IPS-18c (cell line): ENCODE data around the gene ASCC2.

Experiments
- H3K4me3 ChIP-seq: 2 replicates; pipeline ENCODE4 v1.7.0; 2013; ENCODE audit warnings: low read depth, mild to moderate bottlenecking, low read length, moderate library complexity; ENCODE audit not compliant: insufficient read depth
- H3K9me3 ChIP-seq: one replicate; pipeline ENCODE4 v1.6.1; 2013; ENCODE audit warnings: mild to moderate bottlenecking, low read length, moderate library complexity; ENCODE audit not compliant: control insufficient read depth, insufficient read depth

The ASCC2 gene

DNA sequence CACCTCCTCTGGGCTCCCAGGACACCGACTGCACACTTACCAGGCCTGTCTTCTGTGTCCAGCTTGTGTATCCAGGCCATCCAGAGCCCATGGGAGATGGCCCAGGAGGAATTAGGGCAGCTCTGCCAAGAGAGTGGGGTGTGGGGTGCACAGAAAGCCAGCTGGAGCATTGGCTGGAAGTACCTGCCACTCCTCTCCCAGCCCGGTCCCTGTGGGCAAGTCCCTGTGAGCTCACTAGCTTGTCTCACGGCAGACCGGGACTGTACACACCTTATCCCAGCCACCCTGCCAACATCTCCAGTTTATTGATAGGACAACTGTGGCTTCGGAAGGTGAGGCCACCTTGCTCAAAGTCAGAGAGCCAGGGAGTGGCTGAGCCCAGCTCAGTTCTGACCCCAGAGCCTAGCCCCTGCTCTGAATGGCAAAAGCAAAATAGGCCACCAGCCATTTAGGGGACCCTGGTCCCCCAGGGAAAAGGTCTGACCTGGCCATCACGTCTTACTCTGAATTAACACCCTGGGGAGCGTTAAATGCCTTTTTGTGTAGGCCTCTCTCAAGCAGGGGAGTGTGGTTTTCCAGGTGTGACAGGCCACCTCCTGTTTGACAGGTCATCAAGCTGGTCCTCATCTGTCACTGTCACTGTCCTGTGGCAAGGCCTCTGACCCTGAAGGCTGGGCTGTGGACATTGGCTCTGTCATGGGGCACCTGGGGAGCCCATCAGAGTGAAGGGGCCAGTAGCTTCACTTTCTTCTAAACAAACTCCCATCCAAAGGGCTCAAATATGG lies 55.8 kb downstream of the ASCC2 start:
- Histone ChIP-seq H3K4me3 (no peak overlapping the region), H3K9me3 (no peaks in the 10 kb centered on the region)

DNA sequence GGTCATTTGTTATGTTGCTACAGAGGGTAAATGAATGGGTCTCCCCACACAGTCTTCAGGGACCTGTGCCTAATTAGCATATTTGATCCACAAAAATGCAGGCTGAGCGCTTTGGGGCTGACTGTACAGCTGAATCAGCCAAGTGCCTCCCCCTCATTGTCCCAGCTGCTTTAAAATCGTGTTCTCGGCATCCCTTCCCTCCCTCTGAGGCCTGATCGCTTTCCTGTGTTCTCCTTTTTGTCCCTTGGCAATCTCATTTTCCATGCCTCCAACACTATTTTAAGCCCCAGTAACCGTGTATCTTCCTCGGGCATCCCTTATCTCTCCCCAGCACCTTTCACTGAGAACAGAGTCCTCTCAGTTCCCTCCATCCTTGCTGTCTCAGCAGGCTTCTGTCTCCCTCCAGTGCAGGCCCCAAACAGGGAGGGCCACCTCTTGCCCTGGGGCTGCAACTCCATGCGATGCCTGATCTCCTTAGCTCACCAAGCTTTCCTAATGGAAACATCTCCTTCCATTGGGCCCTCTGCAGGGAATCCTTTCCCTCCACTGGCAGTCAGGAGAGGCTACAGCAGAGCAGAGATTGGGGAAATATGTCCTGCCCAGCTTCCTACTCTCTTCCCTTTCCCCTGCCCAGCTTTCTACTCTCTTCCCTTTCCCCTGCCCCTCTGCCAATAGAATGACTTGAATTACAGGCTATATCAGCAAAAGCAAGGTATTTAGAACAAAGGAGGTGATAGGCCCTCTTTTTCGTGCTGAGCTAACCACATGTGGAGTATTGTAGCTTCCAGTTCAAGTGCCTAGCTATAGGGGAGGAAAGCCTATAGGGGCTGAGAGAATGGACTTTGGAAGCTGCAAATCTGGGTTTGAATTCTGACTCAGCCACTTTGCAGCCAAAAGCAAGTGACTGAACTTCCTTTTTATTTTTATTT lies 57.1 kb downstream of the ASCC2 start:
- Histone ChIP-seq H3K9me3 (no peaks in the 10 kb centered on the region), H3K4me3 (no peak overlapping the region)

DNA sequence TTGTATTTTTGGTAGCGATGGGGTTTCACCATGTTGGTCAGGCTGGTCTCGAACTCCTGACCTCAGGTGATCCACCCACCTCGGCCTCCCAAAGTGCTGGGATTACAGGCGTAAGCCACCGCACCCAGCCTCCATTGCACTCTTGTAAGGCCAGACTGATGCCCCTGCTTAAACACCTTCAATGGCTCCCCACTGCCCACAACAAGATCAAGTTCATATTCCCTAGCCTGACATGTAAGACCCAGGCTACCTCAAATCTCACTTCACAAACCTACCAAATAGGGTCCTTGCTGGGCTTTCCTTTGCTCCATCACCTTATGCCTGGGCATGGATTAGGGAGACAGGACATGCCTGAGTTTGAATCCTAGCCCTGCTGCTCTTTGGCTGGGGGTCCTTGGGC lies 57.9 kb downstream of the ASCC2 start:
- H3K9me3 ChIP-seq, result no peaks in the 10 kb centered on the region
- no peak overlapping the region for H3K4me3 ChIP-seq

DNA sequence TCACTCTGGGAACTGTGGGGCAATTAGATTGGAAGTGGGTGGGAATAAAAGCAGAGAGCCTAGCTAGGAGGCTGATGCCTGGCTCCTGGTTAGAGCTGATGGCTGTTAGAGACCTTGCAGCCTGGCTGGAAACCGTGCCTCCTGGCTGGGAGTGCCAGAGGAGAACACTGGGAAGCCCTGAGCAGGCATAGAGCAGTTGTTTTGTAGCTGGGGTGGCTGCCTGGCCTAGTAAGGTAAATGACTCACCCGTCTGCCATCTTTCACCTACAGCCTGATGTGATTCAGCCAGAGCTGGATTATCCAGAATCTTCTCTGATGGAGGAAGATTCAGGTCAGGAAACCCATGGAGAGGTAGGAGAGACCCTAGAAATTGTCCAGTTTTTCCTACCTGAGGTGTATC lies 64.8 kb downstream of the ASCC2 start:
- H3K4me3 ChIP-seq, result no peak overlapping the region
- H3K9me3 ChIP-seq, result no peaks in the 10 kb centered on the region

DNA sequence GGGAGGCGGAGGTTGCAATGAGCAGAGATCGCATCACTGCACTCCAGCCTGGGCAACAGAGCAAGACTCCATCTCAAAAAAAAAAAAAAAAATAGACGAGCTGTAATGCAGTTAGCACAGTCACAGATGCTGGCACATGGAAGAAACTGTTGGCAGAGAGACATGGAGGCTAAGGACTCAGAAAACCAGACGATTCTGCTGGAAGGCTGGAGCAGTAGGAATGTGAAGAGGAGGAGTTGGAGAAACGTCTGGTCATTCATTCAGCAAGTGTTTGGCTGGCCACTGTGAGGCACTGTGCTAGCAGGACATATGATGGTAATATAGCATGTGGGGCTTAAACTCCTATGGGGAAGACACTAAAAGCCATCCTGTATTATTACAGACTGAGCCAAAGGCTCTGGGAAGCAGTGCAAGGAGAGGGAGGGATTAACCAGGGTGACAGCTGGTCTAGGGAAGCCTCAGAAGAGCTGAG lies 65.9 kb downstream of the ASCC2 start:
- Histone ChIP-seq H3K9me3 (no peaks in the 10 kb centered on the region), H3K4me3 (no peak overlapping the region)

DNA sequence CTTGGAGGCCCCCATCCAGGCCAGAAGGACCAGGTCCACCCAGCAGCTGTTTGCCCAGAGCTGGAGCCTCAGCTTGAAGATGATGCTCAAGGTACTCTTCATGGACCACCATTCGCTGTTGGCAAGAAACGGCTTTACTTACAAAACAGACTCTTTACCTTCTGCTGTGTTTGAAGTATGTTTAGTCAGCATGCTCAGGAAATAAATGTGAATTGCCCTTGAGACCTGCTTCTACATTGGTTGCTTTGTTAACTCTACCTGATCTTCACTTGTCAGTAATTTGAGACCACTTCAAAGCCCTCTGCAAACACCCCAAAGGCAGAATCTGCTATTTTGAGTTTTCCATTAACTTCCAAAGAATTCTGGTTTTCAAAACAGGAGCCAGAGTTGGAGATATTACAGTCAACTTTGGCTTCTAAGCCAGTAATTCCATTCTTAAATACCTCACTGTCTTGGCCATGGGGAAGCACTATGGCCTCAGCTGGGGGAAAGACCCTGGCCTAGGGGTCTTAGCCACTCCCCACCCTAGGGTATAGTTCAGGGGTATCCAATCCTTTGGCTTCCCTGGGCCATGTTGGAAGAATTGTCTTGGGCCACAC lies 68.3 kb downstream of the ASCC2 start:
- H3K9me3 ChIP-seq, result no peaks in the 10 kb centered on the region
- no peak overlapping the region for H3K4me3 ChIP-seq

DNA sequence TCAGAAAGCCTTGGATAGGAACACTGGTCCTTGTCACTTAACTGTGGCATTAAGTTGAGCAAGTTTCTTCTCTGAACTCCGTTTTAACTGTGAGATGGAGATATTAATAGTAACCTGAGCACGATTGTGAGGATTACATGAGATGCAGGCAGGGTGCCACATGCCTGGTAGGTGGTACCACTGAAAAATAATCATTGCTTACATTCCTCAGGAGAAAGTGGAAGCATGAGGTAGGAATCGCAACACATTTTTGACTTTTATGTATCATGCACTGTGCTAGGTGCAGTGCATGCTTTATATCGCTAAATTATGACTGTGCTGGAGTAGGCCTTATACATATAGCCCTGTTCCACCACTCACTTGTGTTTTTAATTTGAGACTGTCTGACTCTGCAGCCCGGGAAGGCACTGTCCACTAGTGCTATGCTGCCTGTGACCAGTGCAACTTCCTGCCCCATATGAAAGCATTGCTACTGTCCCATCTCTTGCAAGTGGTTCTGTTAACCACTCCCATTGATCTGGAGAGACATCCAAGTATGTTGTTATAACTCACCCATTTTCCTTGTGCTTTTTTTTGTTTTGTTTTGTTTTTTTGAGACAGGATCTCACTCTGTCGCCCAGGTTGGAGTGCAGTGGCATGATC lies 69.9 kb downstream of the ASCC2 start:
- Histone ChIP-seq H3K9me3 (no peaks in the 10 kb centered on the region), H3K4me3 (peak overlapping the region; percentile 90)

DNA sequence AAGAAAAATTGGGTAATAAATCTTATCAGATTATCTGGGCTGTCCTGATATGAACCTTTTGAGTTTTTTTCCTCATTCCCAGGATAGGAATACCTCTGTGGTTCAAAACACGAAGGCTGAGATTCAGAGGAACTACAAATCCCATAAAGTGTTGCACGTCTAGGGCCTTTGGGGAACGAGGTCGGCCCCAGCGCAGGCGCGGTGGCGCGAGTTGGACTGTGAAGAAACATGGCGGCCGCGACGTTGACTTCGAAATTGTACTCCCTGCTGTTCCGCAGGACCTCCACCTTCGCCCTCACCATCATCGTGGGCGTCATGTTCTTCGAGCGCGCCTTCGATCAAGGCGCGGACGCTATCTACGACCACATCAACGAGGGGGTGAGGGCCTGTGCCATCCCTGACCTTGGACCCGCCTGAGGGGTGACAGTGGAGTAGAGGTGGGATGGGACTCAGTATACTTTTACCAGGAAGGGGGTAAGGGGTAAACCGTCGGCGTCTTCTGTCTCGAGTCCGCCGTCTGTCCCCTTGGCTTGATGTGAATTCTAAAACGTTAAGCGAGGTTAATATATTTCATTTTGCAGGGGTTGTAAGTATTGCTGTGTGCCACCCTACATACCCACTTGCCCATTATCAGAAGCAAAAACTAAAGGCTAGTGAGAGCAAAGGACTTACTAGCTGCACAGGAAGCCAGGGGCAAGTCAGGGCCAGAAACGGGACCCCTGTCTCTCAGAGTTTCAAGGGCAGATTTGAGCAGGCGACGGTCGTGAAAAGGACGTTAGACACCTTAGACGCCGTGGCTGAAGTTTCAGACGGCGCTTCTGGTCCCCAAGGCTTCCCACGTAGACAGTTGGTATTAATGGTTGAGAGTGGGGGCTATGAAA lies 70.7 kb downstream of the ASCC2 start, which contains the start of gene UQCR10:
Gene UQCR10, plus strand, starts transcription at position 199 of the 881 bp plus-strand sequence. Its CDS starts 30 bp downstream, at position 229.
- no peaks in the 10 kb centered on the region for H3K9me3 ChIP-seq
- peak within 1 kb of the TSS; percentile 90 for H3K4me3 ChIP-seq

DNA sequence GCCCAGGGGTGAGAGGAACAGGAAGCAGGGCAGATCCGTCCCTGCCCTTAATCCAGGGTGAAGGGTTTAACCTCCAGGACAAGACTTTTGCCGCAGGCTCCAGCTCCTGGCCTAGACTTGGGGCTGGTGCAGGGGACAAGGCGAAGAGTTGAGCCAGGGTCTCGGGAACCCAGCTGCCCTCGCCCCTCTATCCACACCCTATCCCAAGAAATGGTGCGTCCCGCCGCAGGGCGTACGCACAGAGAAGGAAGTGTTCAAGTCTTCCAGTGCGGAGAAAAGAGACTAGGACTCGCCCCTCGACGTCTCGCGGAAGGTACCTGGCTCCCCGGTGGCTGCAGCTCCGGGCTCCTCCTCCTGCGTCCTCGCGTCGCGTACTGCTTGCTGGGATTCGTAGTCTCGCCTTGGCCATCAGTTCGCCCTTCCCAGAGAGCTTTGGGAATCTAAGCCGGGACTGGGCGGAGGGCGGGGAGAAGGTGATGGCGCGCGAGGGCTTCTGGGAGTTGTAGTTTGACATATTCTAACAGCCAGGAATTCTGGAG lies 71.4 kb downstream of the ASCC2 start, which contains the start of gene ZMAT5:
Gene ZMAT5, minus strand, starts transcription at position 376 of the 539 bp plus-strand sequence. CDS start 18,463 bp downstream, outside the sequence.
- H3K4me3 ChIP-seq, result peak within 1 kb of the TSS; percentile 90
- H3K9me3 ChIP-seq, result no peaks in the 10 kb centered on the region

DNA sequence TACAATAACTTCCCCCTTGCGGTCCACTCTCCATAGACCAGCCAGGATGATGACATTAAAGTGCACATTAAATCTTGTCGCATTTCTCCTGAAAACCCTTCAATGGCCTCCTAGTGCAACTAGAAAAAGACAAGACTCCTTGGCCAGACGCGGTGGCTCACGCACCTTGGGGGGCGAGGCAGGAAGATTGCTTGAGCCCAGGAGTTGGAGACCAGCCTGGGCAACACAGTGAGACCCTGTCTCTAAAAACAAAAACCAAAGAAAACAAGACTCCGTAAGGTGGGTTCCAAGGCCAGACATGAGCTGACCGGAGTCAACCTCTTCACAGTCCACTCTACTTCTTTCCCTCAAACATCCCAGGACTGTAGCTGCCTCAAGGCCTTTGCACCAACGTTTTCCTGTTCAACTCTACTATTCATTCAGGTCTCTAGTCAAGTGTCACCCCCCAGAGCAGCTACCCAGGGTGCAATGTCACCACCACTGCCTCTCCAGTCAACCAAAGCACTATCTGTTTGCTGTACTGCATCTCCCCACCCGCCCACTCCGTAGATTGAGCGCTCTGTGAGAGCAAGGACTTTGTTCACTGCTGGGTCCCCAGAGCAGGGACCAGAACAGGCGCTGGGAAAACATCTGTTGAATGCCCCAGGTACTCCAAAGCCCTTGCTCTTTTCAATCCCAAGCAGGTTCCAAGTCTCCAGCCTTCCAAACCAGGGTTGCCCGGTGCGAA lies 72.0 kb downstream of the ASCC2 start:
- Histone ChIP-seq H3K9me3 (no peaks in the 10 kb centered on the region), H3K4me3 (peak overlapping the region; percentile 61)

DNA sequence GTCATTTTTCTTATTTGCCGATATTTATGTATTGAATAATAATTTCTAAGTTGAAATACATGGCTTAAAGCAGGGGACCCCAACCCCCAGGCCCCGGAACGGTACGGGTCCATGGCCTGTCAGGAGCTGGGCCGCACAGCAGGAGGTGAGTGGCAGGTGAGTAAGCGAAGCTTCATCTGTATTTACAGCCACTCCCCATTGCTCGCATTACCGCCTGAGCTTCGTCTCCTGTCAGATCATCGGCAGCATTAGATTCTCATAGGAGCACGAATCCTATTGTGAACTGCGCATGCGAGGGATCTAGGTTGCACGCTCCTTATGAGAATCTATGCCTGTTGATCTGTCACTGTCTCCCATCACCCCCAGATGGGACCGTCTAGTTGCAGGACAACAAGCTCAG lies 75.8 kb downstream of the ASCC2 start:
- H3K9me3 ChIP-seq, result no peaks in the 10 kb centered on the region
- H3K4me3 ChIP-seq, result no peak overlapping the region

DNA sequence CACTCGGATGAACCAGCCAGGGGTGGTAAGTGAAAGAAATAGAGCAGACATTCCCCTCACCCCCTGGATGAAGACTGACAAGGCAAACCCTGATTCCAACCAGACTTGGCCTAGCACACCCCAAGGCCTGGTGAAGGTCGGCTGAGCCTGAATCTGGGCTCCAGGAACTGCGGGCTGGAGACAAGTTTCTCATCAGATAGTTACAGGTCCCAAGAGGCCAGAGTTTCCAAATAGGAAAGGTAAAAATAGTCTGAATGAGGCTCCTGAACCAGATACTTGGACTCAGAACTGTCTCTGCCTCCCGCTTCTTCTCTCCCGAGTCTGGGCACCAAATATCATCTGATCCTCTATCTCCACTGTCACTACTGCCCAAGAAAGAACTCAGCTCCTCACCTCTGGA lies 79.1 kb downstream of the ASCC2 start:
- no peaks in the 10 kb centered on the region for H3K9me3 ChIP-seq
- H3K4me3 ChIP-seq, result no peak overlapping the region

DNA sequence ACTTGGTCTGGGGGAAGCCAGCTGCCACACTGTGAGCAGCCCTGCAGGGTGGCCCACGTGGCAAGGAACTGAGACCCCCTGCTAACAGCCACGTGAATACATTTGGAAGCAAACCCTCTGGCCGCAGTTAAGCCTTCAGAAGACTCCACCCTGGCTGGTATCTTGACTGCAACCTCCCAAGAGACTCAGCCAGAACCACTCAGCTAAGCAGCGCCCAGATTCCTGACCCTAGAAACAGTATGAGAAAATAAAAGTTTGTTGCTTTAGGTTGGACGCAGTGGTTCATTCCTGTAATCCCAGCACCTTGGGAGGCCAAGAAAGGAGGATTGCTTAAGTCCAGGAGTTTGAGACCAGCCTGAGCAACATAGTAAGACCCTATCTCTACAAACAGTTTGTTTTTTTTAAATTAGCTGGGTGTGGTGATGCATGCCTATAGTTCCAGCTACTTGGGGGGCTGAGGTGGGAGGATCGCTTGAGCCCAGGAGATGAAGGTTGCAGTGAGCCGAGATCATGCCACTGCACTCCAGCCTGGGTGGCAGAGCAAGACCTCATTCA lies 79.9 kb downstream of the ASCC2 start:
- H3K4me3 ChIP-seq, result no peak overlapping the region
- H3K9me3 ChIP-seq, result no peaks in the 10 kb centered on the region

DNA sequence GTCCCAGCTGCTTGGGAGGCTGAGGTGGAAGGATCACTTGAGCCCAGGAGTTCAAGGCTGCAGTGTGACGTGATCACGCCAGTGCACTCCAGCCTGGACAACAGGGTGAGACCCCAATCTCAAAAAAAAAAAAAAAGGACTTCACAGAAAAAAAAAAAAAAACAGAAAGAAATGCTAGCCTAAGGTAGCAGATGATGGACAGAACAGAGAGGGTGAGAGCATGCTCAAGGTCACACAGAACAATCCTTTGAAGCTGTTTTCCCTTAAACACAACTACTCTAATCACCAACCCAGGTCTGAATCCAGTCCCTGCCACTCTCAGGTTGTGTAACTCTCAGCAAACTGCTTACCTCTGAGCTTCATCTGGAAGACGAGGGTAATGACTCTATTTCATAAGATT lies 81.0 kb downstream of the ASCC2 start:
- Histone ChIP-seq H3K9me3 (peaks cover 2% of the 10 kb centered on the region), H3K4me3 (no peak overlapping the region)

DNA sequence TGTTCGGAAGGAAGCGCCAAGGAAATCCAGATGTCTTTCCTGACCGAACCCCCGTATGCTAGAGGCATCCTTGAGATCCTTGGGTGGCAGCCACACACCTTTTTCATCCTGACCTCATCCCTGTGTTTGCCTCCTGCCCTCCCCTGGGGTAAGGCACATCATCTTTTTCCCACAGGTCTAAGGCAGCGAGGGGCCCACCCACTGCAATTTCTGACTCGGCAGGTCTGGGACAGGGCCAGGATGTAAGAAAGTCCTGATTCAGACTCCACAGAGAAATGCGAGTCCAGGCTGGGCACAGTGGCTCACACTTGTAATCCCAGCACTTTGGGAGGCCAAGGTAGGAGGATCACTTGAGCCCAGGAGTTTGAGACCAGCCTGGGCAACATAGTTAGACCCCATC lies 81.7 kb downstream of the ASCC2 start:
- Histone ChIP-seq H3K9me3 (peaks cover 2% of the 10 kb centered on the region), H3K4me3 (no peak overlapping the region)
